CD1c-positive myeloid dendritic cell (primary cell): Measurements from ENCODE around the gene LOXL1.
A peak's percentile ranks its signal among the peaks of the same experiment; 100 is the strongest.

Experiments used
- DNase-seq: peaks from one replicate; pipeline ENCODE4 v3.0.0-alpha.2; 2016; ENCODE audit errors: extremely low spot score

LOXL1 gene

GRCh38 chr15:73978896-73979295 lies 52.6 kb downstream of the LOXL1 start:
- DNase-seq = no peak

GRCh38 chr15:73979636-73980035 lies 53.4 kb downstream of the LOXL1 start:
- no peak for DNase-seq

- DNase-seq = no peak
These were observed 55.5 kb downstream of the LOXL1 start for GRCh38 chr15:73981761-73982221.

GRCh38 chr15:73982222-73982962 lies 56.1 kb downstream of the LOXL1 start:
- no peak for DNase-seq

GRCh38 chr15:73983211-73983727 lies 57.0 kb downstream of the LOXL1 start:
- no peak for DNase-seq

- DNase-seq = no peak
These were observed 57.5 kb downstream of the LOXL1 start for GRCh38 chr15:73983773-73984172.

- DNase-seq = no peak
These were observed 58.1 kb downstream of the LOXL1 start for GRCh38 chr15:73984208-73984979.

GRCh38 chr15:73985101-73985873 lies 59.0 kb downstream of the LOXL1 start:
- DNase-seq = no peak

GRCh38 chr15:73986055-73986775 lies 60.0 kb downstream of the LOXL1 start:
- DNase-seq = no peak

GRCh38 chr15:73986776-73987056 lies 60.5 kb downstream of the LOXL1 start:
- DNase-seq = no peak

- DNase-seq = no peak
These were observed 61.0 kb downstream of the LOXL1 start for GRCh38 chr15:73987250-73987649.

- no peak for DNase-seq
These were observed 61.6 kb downstream of the LOXL1 start for GRCh38 chr15:73987681-73988444.

- DNase-seq = no peak
These were observed 62.2 kb downstream of the LOXL1 start for GRCh38 chr15:73988445-73988969.

GRCh38 chr15:73989001-73989798 lies 62.9 kb downstream of the LOXL1 start:
- DNase-seq = no peak

- DNase-seq = no peak
These were observed 64.2 kb downstream of the LOXL1 start for GRCh38 chr15:73990250-73991005.

- no peak for DNase-seq
These were observed 65.0 kb downstream of the LOXL1 start for GRCh38 chr15:73991260-73991659.

GRCh38 chr15:73991726-73992593 lies 65.7 kb downstream of the LOXL1 start, which contains the start of gene STOML1:
Gene STOML1 (minus strand): TSS chr15:73992295. CDS start chr15:73992223, 72 bp downstream.
- DNase-seq = peak; percentile 97

GRCh38 chr15:73992594-73992898 lies 66.3 kb downstream of the LOXL1 start:
- no peak for DNase-seq
